ENCODE data around the gene CEP295NL. TPM values are rescaled to one million over a fixed set of nuclear protein-coding genes. Genes with fewer than 3 reads are reported as not detected.

Gene CEP295NL
- total and polyA plus RNA-seq, 2 of the 13 experiments (the other 11 are each of a cell fraction or from before 2014, with no cell fraction given) = not detected

DNA sequence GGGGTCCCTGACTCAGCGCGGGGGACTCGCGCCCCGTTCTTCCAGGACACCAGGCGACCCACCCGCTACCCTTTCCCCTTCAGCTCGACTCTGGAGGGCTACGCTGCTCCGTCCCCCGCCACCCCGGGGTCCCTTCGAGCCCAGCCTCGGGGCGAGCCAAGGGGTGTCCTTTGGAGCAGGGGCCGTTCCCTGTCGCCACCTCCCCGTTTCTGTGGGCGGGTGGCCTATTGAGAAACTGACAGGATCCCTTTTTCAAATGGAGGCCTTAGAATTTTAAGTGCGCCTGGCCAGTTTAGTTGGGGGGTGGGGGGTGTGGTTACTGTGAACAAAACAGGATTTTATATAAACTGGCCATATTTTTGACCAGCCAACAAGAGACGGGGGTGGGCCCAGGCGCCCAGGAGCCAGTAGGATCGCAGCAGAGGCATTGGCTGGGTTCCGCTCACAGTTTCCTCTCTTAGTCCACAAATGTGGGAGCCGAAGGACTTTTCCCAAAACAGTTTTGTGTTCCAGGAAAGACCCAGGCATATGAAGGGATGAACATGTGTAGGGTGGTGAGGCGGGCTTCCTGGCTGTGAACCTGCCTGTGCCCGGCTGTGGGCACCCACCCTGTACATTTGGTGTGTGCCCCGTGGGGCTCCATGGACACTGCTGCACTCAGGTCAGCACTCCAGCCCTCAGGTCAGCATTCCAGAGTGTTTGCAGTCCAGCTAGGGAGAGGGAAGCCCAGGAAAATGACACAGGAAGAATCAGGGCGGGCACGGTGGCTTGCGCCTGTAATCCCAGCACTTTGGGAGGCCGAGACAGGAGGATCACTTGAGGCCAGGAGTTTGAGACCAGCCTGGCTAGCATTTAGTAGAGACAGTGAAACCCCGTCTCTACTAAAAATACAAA, 22.9 kb upstream of the CEP295NL start (continued):
- TF ChIP-seq SKI (IDR thresholded peaks at IDR 0.05; ENCODE audit: partially characterized antibody) = no peak
- peak; percentile 56 for TF ChIP-seq NFYC (CRISPR knock-in tag; IDR thresholded peaks at IDR 0.05)
- TF ChIP-seq, protein P1, sequence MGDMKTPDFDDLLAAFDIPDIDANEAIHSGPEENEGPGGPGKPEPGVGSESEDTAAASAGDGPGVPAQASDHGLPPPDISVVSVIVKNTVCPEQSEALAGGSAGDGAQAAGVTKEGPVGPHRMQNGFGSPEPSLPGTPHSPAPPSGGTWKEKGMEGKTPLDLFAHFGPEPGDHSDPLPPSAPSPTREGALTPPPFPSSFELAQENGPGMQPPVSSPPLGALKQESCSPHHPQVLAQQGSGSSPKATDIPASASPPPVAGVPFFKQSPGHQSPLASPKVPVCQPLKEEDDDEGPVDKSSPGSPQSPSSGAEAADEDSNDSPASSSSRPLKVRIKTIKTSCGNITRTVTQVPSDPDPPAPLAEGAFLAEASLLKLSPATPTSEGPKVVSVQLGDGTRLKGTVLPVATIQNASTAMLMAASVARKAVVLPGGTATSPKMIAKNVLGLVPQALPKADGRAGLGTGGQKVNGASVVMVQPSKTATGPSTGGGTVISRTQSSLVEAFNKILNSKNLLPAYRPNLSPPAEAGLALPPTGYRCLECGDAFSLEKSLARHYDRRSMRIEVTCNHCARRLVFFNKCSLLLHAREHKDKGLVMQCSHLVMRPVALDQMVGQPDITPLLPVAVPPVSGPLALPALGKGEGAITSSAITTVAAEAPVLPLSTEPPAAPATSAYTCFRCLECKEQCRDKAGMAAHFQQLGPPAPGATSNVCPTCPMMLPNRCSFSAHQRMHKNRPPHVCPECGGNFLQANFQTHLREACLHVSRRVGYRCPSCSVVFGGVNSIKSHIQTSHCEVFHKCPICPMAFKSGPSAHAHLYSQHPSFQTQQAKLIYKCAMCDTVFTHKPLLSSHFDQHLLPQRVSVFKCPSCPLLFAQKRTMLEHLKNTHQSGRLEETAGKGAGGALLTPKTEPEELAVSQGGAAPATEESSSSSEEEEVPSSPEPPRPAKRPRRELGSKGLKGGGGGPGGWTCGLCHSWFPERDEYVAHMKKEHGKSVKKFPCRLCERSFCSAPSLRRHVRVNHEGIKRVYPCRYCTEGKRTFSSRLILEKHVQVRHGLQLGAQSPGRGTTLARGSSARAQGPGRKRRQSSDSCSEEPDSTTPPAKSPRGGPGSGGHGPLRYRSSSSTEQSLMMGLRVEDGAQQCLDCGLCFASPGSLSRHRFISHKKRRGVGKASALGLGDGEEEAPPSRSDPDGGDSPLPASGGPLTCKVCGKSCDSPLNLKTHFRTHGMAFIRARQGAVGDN (CRISPR knock-in tag; IDR thresholded peaks at IDR 0.05) = peak; percentile 77
- no peak; the same call in 1 of the 2 replicates for TF ChIP-seq ZNF567 (CRISPR knock-in tag; IDR thresholded peaks at IDR 0.05; ENCODE audit: borderline replicate concordance)
- TF ChIP-seq DNMT1 (CRISPR knock-in tag; IDR thresholded peaks at IDR 0.05) = no peak
- TF ChIP-seq, protein P2, sequence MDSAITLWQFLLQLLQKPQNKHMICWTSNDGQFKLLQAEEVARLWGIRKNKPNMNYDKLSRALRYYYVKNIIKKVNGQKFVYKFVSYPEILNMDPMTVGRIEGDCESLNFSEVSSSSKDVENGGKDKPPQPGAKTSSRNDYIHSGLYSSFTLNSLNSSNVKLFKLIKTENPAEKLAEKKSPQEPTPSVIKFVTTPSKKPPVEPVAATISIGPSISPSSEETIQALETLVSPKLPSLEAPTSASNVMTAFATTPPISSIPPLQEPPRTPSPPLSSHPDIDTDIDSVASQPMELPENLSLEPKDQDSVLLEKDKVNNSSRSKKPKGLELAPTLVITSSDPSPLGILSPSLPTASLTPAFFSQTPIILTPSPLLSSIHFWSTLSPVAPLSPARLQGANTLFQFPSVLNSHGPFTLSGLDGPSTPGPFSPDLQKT (CRISPR knock-in tag; IDR thresholded peaks at IDR 0.05; ENCODE audit: borderline replicate concordance) = no peak
- no peak for TF ChIP-seq CEBPG (CRISPR knock-in tag; IDR thresholded peaks at IDR 0.05)
- no peak for TF ChIP-seq ZNF335 (CRISPR knock-in tag; IDR thresholded peaks at IDR 0.05)
- no peak for TF ChIP-seq ZNF639 (CRISPR knock-in tag; conservative IDR thresholded peaks at IDR 0.05)
- no peak for TF ChIP-seq ZMYM4 (CRISPR knock-in tag; IDR thresholded peaks at IDR 0.05)
- TF ChIP-seq CHD4 (IDR thresholded peaks at IDR 0.05; ENCODE audit: borderline replicate concordance, low read length) = no peak
- no peak for TF ChIP-seq CCDC6 (CRISPR knock-in tag; IDR thresholded peaks at IDR 0.05)
- no peak for TF ChIP-seq FOXJ3 (CRISPR knock-in tag; IDR thresholded peaks at IDR 0.05; ENCODE audit: borderline replicate concordance)
- no peak for TF ChIP-seq MLLT10 (CRISPR knock-in tag; IDR thresholded peaks at IDR 0.05)
- TF ChIP-seq ATF6 (CRISPR knock-in tag; conservative IDR thresholded peaks at IDR 0.05) = no peak

Measured in HepG2 (cell line).